ENCODE data around the gene GCLM. TPM values are rescaled to one million over a fixed set of nuclear protein-coding genes. Genes with fewer than 3 reads are reported as not detected.
A peak's percentile ranks its signal among the peaks of the same experiment; 100 is the strongest.

GCLM gene
- total and polyA plus RNA-seq, 9 of the 15 experiments (the other 6 are each of a cell fraction or from before 2014, with no cell fraction given) = 9.3 to 71.6 (median 24.5) TPM

DNA sequence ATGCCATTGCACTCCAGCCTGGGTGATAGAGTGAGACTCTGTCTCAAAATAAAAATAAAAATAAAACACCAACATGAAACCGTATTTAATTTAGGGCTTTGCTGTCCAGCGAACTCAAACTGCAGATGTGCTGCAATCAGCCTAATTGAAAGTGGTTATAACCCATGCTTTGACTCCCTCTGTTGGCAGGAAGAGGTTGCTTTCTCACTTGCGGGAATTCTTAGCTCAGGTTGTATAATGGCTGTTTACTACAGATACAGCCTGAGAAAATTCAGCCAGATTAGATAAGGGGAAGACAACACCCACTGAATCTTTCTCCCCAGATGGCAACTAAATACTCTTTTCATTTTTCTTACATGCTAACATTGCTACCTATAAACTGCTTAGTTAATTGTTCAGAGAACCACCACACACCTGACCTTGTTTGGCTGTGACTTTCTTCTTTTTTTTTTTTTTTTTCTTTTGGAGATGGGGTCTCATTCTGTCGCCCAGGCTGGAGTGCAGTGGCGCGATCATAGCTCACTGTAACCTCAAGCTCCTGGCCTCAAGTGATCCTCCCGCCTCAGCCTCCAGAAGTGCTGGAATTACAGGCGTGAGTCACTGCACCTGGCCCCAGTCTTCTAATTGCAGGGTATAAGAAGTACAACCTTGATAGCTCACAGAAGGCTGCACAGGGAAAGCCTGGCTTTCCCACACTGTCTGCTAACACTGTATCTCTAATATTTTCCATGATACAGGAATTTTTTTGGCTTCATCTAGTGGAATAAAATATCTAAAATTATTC is 64.8 kb downstream of the GCLM start (continued):
- TF ChIP-seq E2F4 (CRISPR knock-in tag; IDR thresholded peaks at IDR 0.05; ENCODE audit: low read depth) = no peak
- TF ChIP-seq, protein P1, sequence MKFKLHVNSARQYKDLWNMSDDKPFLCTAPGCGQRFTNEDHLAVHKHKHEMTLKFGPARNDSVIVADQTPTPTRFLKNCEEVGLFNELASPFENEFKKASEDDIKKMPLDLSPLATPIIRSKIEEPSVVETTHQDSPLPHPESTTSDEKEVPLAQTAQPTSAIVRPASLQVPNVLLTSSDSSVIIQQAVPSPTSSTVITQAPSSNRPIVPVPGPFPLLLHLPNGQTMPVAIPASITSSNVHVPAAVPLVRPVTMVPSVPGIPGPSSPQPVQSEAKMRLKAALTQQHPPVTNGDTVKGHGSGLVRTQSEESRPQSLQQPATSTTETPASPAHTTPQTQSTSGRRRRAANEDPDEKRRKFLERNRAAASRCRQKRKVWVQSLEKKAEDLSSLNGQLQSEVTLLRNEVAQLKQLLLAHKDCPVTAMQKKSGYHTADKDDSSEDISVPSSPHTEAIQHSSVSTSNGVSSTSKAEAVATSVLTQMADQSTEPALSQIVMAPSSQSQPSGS (CRISPR knock-in tag; IDR thresholded peaks at IDR 0.05) = no peak
- TF ChIP-seq PHTF2 (CRISPR knock-in tag; IDR thresholded peaks at IDR 0.05) = no peak
- peak; percentile 44; the same call in 1 of the 2 replicates for TF ChIP-seq BHLHE40 (IDR thresholded peaks at IDR 0.05; ENCODE audit: low read length)
- TF ChIP-seq ELF1 (tag; IDR thresholded peaks at IDR 0.05) = no peak
- no peak for TF ChIP-seq ZNF436 (CRISPR knock-in tag; IDR thresholded peaks at IDR 0.05)
- TF ChIP-seq USF2 (CRISPR knock-in tag; IDR thresholded peaks at IDR 0.05) = no peak
- TF ChIP-seq ILF3 (IDR thresholded peaks at IDR 0.05; ENCODE audit: borderline replicate concordance) = no peak
- peak; percentile 25; the same call in 1 of the 2 replicates for TF ChIP-seq BCOR (IDR thresholded peaks at IDR 0.05)
- no peak for TF ChIP-seq SRSF7 (optimal IDR thresholded peaks at IDR 0.05; ENCODE audit: low read depth, low read length)
- peak; percentile 76 for TF ChIP-seq DPF2 (IDR thresholded peaks at IDR 0.05)
- no peak for TF ChIP-seq PTRF (tag; IDR thresholded peaks at IDR 0.05)
- TF ChIP-seq CEBPB (tag; IDR thresholded peaks at IDR 0.05) = peak; percentile 72
- no peak for TF ChIP-seq ZNF583 (CRISPR knock-in tag; IDR thresholded peaks at IDR 0.05)
- 0 out of 2 replicates have a peak, but pooled peaks have one; percentile 45 for TF ChIP-seq ARID3A (IDR thresholded peaks at IDR 0.05; ENCODE audit: borderline replicate concordance, low read depth, low read length)
- TF ChIP-seq STAT5A (IDR thresholded peaks at IDR 0.05; ENCODE audit: borderline replicate concordance, low read length) = peak; percentile 37; the same call in 1 of the 2 replicates
- TF ChIP-seq POLR3A (IDR thresholded peaks at IDR 0.05; ENCODE audit: borderline replicate concordance, extremely low read depth, insufficient read depth, insufficient read length) = no peak
- peak; percentile 70; the same call in 1 of the 2 replicates for TF ChIP-seq SMARCA4 (IDR thresholded peaks at IDR 0.05)
- no peak for TF ChIP-seq HSF4 (CRISPR knock-in tag; IDR thresholded peaks at IDR 0.05; ENCODE audit: borderline replicate concordance)
- TF ChIP-seq RHOXF2B (CRISPR knock-in tag; conservative IDR thresholded peaks at IDR 0.05) = no peak
- no peak for TF ChIP-seq PYGO2 (tag; IDR thresholded peaks at IDR 0.05)
- TF ChIP-seq YY1 (IDR thresholded peaks at IDR 0.05; ENCODE audit: borderline replicate concordance in 1 of 3, control insufficient read depth in 1 of 3, extremely low read depth in 1 of 3, insufficient read depth in 3 of 3, insufficient read length in 1 of 3, insufficient replicate concordance in 2 of 3, low read depth in 1 of 3, low read length in 2 of 3) = peak in 1 of 3 experiments; percentile 35
- TF ChIP-seq HDAC2 (IDR thresholded peaks at IDR 0.05) = no peak
- TF ChIP-seq SMAD1 (IDR thresholded peaks at IDR 0.05; ENCODE audit: low read depth, low read length, partially characterized antibody) = no peak

All from K562 (cell line).